Endothelial cell of umbilical vein (primary cell): Measurements from ENCODE around the gene DOCK8. TPM values are rescaled to one million over a fixed set of nuclear protein-coding genes. Genes with fewer than 3 reads are reported as not detected.

Source experiments
- BruUV-seq: library from RNA; stranded (reverse); fragments of 400-500 nt; replicated peaks from 2 replicates; lab custom pipeline; 2021; lab: Mats Ljungman, UMichigan
- CTCF ChIA-PET: fragments of 300-600, 350-600 bp; sonication (Branson Sonifier 250); formaldehyde crosslinking; loops from one replicate; lab custom pipeline; 2021; ENCODE audit warnings: antibody characterized with exemption, inconsistent platforms; lab: Charles Lee
- POLR2A ChIA-PET: fragments of 300-600, 350-600 bp; sonication (Branson Sonifier 250); formaldehyde crosslinking; loops from one replicate; lab custom pipeline; 2021; ENCODE audit warnings: antibody characterized with exemption, inconsistent platforms; lab: Charles Lee
- DNase-seq: peaks from one replicate; pipeline ENCODE4 v3.0.0-alpha.2; 2011; ENCODE audit warnings: low read depth, low spot score
- FAIRE-seq: peaks from 2 replicates; lab custom pipeline; 2011; peaks lifted over from hg19 to GRCh38; lab: Jason Lieb, UNC
- H2AFZ ChIP-seq: 2 replicates; pipeline ENCODE4 v1.6.0; 2012; ENCODE audit warnings: low read depth, low read length, control low read depth, inconsistent platforms
- H3K27ac ChIP-seq: 2 replicates; pipeline ENCODE4 v1.5.1; 2011; ENCODE audit warnings: low read depth, mild to moderate bottlenecking, control low read depth, low read length, moderate library complexity; ENCODE audit not compliant: insufficient read depth
- H3K27me3 ChIP-seq, 2 experiments: 2 replicates each; pipeline versions ENCODE4 v1.6.0 to v1.6.1; 2011; ENCODE audit warnings: low read length in 2 of 2, mixed read lengths in 1 of 2; ENCODE audit not compliant: control insufficient read depth in 2 of 2, insufficient read depth in 2 of 2
- H3K36me3 ChIP-seq, 2 experiments: 2 replicates in 1 of 2; 3 replicates in 1 of 2; pipeline ENCODE4 v1.5.1; 2011; ENCODE audit warnings: low read length in 2 of 2, mild to moderate bottlenecking in 1 of 2, moderate library complexity in 1 of 2; ENCODE audit not compliant: control insufficient read depth in 2 of 2, insufficient read depth in 2 of 2; ENCODE audit errors: extremely low read depth in 1 of 2
- H3K4me1 ChIP-seq: 3 replicates; pipeline ENCODE4 v1.5.1; 2011; ENCODE audit warnings: mild to moderate bottlenecking, low read length; ENCODE audit not compliant: control insufficient read depth, insufficient read depth; ENCODE audit errors: extremely low read depth
- H3K4me2 ChIP-seq: 2 replicates; pipeline ENCODE4 v1.6.1; 2011; ENCODE audit warnings: low read length, control low read depth, mixed read lengths; ENCODE audit not compliant: insufficient read depth
- H3K4me3 ChIP-seq, 3 experiments: fragments of 200-600 bp in 1 of 3; sonication (generic), shearing (Covaris generic) in 1 of 3; replicated peaks in 1 of 3; 2 replicates each; pipeline ENCODE4 v1.5.1; 2011 to 2016; ENCODE audit warnings: control low read depth in 3 of 3, low read length in 3 of 3, mild to moderate bottlenecking in 2 of 3, inconsistent platforms in 1 of 3, low read depth in 1 of 3, moderate library complexity in 1 of 3; ENCODE audit not compliant: insufficient read depth in 1 of 3
- H3K79me2 ChIP-seq: 2 replicates; pipeline ENCODE4 v1.6.0; 2012; ENCODE audit warnings: low read length, inconsistent platforms; ENCODE audit not compliant: control insufficient read depth, insufficient read depth
- H3K9ac ChIP-seq: replicated peaks from 2 replicates; pipeline ENCODE3; 2011; ENCODE audit warnings: low read length, control low read depth; ENCODE audit not compliant: insufficient read depth; ENCODE audit errors: extremely low read depth
- H3K9me1 ChIP-seq: replicated peaks from 3 replicates; pipeline ENCODE4 v1.6.0; 2011; ENCODE audit warnings: mild to moderate bottlenecking, low read length; ENCODE audit not compliant: control insufficient read depth, insufficient read depth; ENCODE audit errors: extremely low read depth
- H3K9me3 ChIP-seq: replicated peaks from 2 replicates; pipeline ENCODE4 v1.5.1; 2012; ENCODE audit warnings: low read length, inconsistent platforms; ENCODE audit not compliant: control insufficient read depth, insufficient read depth
- H4K20me1 ChIP-seq: replicated peaks from 2 replicates; pipeline ENCODE3; 2011; ENCODE audit warnings: mild to moderate bottlenecking, low read length; ENCODE audit not compliant: control insufficient read depth, insufficient read depth; ENCODE audit errors: extremely low read depth
- CTCF ChIP-seq, 2 donors: IDR thresholded peaks; 1 replicate in 1 of 2; 2 replicates in 1 of 2; pipeline ENCODE4 v1.5.1; 2011; ENCODE audit warnings: low read length in 2 of 2, mild to moderate bottlenecking in 2 of 2, moderate library complexity in 2 of 2, control low read depth in 1 of 2, inconsistent platforms in 1 of 2, low read depth in 1 of 2; ENCODE audit not compliant: insufficient read depth in 1 of 2; ENCODE audit errors: extremely low read depth in 1 of 2
- EZH2 ChIP-seq: IDR thresholded peaks from 2 replicates; pipeline ENCODE4 v1.6.1; 2012; ENCODE audit warnings: borderline replicate concordance, low read depth, mild to moderate bottlenecking, moderate library complexity, low read length, inconsistent platforms; ENCODE audit not compliant: severe bottlenecking
- FOS ChIP-seq: IDR thresholded peaks from 2 replicates; pipeline ENCODE4 v1.6.1; 2011; ENCODE audit warnings: mild to moderate bottlenecking, low read length, moderate library complexity, borderline replicate concordance; ENCODE audit not compliant: insufficient read depth
- GATA2 ChIP-seq: IDR thresholded peaks from 2 replicates; pipeline ENCODE4 v1.7.0; 2011; ENCODE audit warnings: low read depth, mild to moderate bottlenecking, moderate library complexity, mixed read lengths, low read length; ENCODE audit not compliant: insufficient read length, insufficient read depth
- JUN ChIP-seq: IDR thresholded peaks from 2 replicates; pipeline ENCODE4 v1.6.1; 2011; ENCODE audit warnings: borderline replicate concordance, low read depth; ENCODE audit not compliant: insufficient read length, insufficient read depth
- MAX ChIP-seq: IDR thresholded peaks from 2 replicates; pipeline ENCODE4 v1.6.1; 2011; ENCODE audit not compliant: insufficient read depth, insufficient read length
- MYC ChIP-seq: IDR thresholded peaks from one replicate; pipeline ENCODE4 v1.6.1; 2011; ENCODE audit warnings: mild to moderate bottlenecking, low read depth, low read length
- POLR2A ChIP-seq: IDR thresholded peaks from 2 replicates; pipeline ENCODE4 v1.6.1; 2012; ENCODE audit warnings: low read depth, mild to moderate bottlenecking, control low read depth, low read length
- POLR2AphosphoS5 ChIP-seq: IDR thresholded peaks from 2 replicates; pipeline ENCODE4 v1.6.1; 2012; ENCODE audit warnings: low read depth, mild to moderate bottlenecking, control low read depth, low read length, moderate library complexity; ENCODE audit not compliant: insufficient read depth
- dilution Hi-C: fragments of 300-500 bp; cut with MboI; formaldehyde crosslinking; loops from one replicate; pipeline ENCODE4 v1.15.0; 2019; ENCODE audit warnings: low sequenced_read_pairs; ENCODE audit not compliant: extremely low pct_ligation_motif_present
- intact Hi-C: fragments of 100-400 bp; cut with micrococcal nuclease; formaldehyde crosslinking; loops from one replicate; pipeline ENCODE4 v1.10.0; 2022
- polyA plus RNA-seq, 4 experiments: library from polyadenylated mRNA; depleted of rRNA in 3 of 4; stranded (reverse) in 3 of 4; unstranded in 1 of 4; fragments of >200 nt; gene quantifications; 2 replicates each; pipeline versions ENCODE4 v1.2.1 to v1.2.3, GENCODE V29; 2011 to 2012; ENCODE audit warnings: missing spikeins in 1 of 4
- total RNA-seq: library from RNA; stranded (reverse); gene quantifications from 2 replicates; pipeline ENCODE4 v1.2.3, GENCODE V29; 2021

DOCK8 gene
- total and polyA plus RNA-seq, 2 donors (not counting 3 experiments of a cell fraction or from before 2014, with no cell fraction given): 0.54 to 1.3 TPM

GRCh38 chr9:504921-505740, 290.5 kb downstream of the DOCK8 start:
- POLR2A ChIA-PET: no interaction called here
- H4K20me1 ChIP-seq: no peaks in the 10 kb centered on the region
- no peak overlapping the region for H3K9ac ChIP-seq
- H3K4me2 ChIP-seq: peak overlapping the region; percentile 48
- FAIRE-seq (no peak), DNase-seq (peak; percentile 6)
- H3K9me3 ChIP-seq: no peaks in the 10 kb centered on the region
- intact Hi-C loops: loop anchor here (1.0 kb wide), 2 partner anchors 35 to 259 kb away; no protein-coding TSS in a partner anchor
- no peak overlapping the region for H3K27ac ChIP-seq
- H3K9me1 ChIP-seq: no peaks in the 10 kb centered on the region
- dilution Hi-C loops: no loop called here
- peaks cover 12 to 32% of the 10 kb centered on the region in 2 experiments for H3K27me3 ChIP-seq
- peaks cover 4% of the 10 kb centered on the region for H3K4me1 ChIP-seq
- no peaks in the 10 kb centered on the region for H3K79me2 ChIP-seq
- BruUV-seq: no TSS peak
- H3K4me3 ChIP-seq: peak overlapping the region in 2 of 3 experiments; percentile 26 to 33
- H2AFZ ChIP-seq: peak overlapping the region; percentile 88
- CTCF ChIA-PET: interaction anchor here (1.1 to 2.3 kb wide), 5 partner anchors 10 to 251 kb away, joined by 3 to 7 read pairs (median 3); no protein-coding TSS in a partner anchor
- no peaks in the 10 kb centered on the region for H3K36me3 ChIP-seq
- no peak for TF ChIP-seq FOS
- TF ChIP-seq EZH2: peak; percentile 60
- no peak for TF ChIP-seq POLR2A
- TF ChIP-seq JUN: no peak
- TF ChIP-seq POLR2AphosphoS5: no peak
- no peak for TF ChIP-seq MYC

GRCh38 chr9:505741-506059, 291.0 kb downstream of the DOCK8 start:
- no peak overlapping the region for H3K9ac ChIP-seq
- CTCF ChIA-PET: interaction anchor here (1.1 kb wide), 1 partner anchor 11 kb away, joined by 3 read pairs; no protein-coding TSS in a partner anchor
- no peaks in the 10 kb centered on the region for H3K36me3 ChIP-seq
- H3K4me1 ChIP-seq: peaks cover 4% of the 10 kb centered on the region
- TF ChIP-seq POLR2AphosphoS5 (no peak), GATA2 (no peak), JUN (no peak), MYC (no peak), CTCF (IDR thresholded peaks at IDR 0.05; ENCODE audit: extremely low read depth in 1 of 2, insufficient read depth in 1 of 2, low read depth in 1 of 2, low read length in 2 of 2) (no peak), EZH2 (no peak), MAX (no peak), POLR2A (no peak), FOS (no peak)
- intact Hi-C loops (no loop called here), dilution Hi-C loops (no loop called here)
- DNase-seq (no peak), FAIRE-seq (no peak)
- H3K9me3 ChIP-seq: no peaks in the 10 kb centered on the region
- POLR2A ChIA-PET: no interaction called here
- no peaks in the 10 kb centered on the region for H4K20me1 ChIP-seq
- H3K4me3 ChIP-seq: no peak overlapping the region
- no peaks in the 10 kb centered on the region for H3K9me1 ChIP-seq
- BruUV-seq: no TSS peak
- H3K27me3 ChIP-seq: peaks cover 12 to 27% of the 10 kb centered on the region in 2 experiments
- H3K27ac ChIP-seq: no peak overlapping the region
- H2AFZ ChIP-seq: no peak overlapping the region
- H3K4me2 ChIP-seq: peak overlapping the region; percentile 46
- no peaks in the 10 kb centered on the region for H3K79me2 ChIP-seq
